Stomach (tissue), 4 donors: Measurements from ENCODE around the gene TSPAN15.

ENCODE experiments used
- EP300 ChIP-seq: sonication (generic); formaldehyde crosslinking; IDR thresholded peaks from one replicate; pipeline ENCODE4 v1.6.1; 2017; ENCODE audit warnings: antibody characterized with exemption
- POLR2A ChIP-seq, 4 donors: fragments of 450-650 bp; IDR thresholded peaks; one replicate each; pipeline ENCODE4 v1.6.1; 2016; ENCODE audit warnings: antibody characterized with exemption in 4 of 4, control low read depth in 2 of 4, mild to moderate bottlenecking in 1 of 4, moderate library complexity in 1 of 4

GRCh38 chr10:69497611-69498390, 46.5 kb downstream of the TSPAN15 start:
- TF ChIP-seq EP300, result no peak
- no peak for TF ChIP-seq POLR2A (IDR thresholded peaks at IDR 0.05)
